NCI-H2227 (cell line): ENCODE data around the gene FOXD4L5.
"Not testable (repeated sequence)": the region's sequence is repeated elsewhere in the genome, so short reads cannot be mapped to it uniquely, and the experiment has no call there.

Experiments
- DNase-seq: peaks from one replicate; lab custom pipeline; 2025; ENCODE audit not compliant: unreplicated experiment; lab: John Stamatoyannopoulos, UW

FOXD4L5 gene

GRCh38 chr9:65285109-65285508 lies at the start of gene FOXD4L5:
TSS of gene FOXD4L5 (minus strand) at chr9:65285209. CDS start at chr9:65284377, 832 bp downstream.
- DNase-seq, result not testable (repeated sequence)

GRCh38 chr9:65283943-65284342 lies 1.1 kb downstream of the FOXD4L5 start:
- DNase-seq, result not testable (repeated sequence)

- DNase-seq, result not testable (repeated sequence)
Measured at GRCh38 chr9:65282976-65283375, 2.0 kb downstream of the FOXD4L5 start.
